Kidney epithelial cell (primary cell): ENCODE results near the gene LYPD6B. TPM values are rescaled to one million over a fixed set of nuclear protein-coding genes. Genes with fewer than 3 reads are reported as not detected.
A peak's percentile ranks its signal among the peaks of the same experiment; 100 is the strongest.

Experiments used
- DNase-seq: peaks from one replicate; pipeline ENCODE4 v3.0.0-alpha.2; 2010; ENCODE audit warnings: low read depth
- H3K27me3 ChIP-seq: 2 replicates; pipeline ENCODE4 v1.6.0; 2011; ENCODE audit warnings: low read length; ENCODE audit not compliant: control insufficient read depth, insufficient read depth
- H3K36me3 ChIP-seq: 2 replicates; pipeline ENCODE4 v1.5.1; 2011; ENCODE audit warnings: low read length; ENCODE audit not compliant: control insufficient read depth, insufficient read depth
- H3K4me3 ChIP-seq: 2 replicates; pipeline ENCODE4 v1.5.1; 2011; ENCODE audit warnings: low read depth, mild to moderate bottlenecking, control low read depth, low read length
- CTCF ChIP-seq: IDR thresholded peaks from 2 replicates; pipeline ENCODE4 v1.5.1; 2011; ENCODE audit warnings: mild to moderate bottlenecking, moderate library complexity, low read length, control low read depth, inconsistent platforms; ENCODE audit not compliant: insufficient read depth, poor library complexity, severe bottlenecking
- total RNA-seq: library from RNA; depleted of rRNA; stranded (reverse); fragments of >200 nt; gene quantifications from 2 replicates; pipeline ENCODE4 v1.2.3, GENCODE V29; 2015

Gene LYPD6B
- 1.2 and 5.3 TPM in 2 replicates for total RNA-seq

DNA sequence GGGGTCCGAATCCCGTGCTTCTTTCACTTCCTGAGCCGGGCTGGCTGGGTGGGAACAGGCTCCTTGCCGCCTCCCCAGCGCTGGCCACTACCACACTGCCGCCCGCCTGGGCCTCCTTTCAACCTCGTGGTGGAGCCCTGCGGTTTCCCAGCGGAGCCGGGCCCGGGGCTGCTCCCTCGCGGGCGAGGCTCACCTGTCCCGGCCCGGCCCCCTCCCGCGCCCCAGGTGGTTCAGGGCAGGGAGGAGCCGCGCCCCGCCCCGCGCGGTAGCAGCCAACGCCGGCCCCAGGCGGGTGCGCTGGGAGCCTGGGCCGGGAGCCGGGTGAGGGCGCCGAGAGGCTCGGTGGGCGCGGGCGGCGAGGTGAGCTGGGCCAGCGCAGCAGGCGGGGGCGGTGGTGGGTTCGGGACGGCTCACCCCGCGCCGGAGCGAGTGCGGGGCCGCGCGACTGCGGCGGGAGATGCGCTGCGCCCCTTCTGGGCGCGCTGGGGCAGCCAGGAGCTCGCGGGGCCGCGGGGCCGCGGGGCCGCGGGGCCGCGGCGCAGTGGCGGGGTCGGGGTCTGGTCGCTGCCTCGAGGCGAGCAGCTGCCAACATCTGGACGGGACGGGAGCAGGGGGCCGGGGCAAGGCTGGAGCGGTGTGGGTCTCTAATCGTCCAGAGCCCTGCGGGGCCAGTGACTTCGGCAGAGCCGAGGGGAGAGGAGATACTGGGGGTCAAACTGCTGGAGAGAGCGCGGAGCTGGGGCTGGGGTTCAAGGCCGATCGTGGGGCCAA, at the start of gene LYPD6B:
Gene LYPD6B (plus strand): TSS at position 258 of the 771 bp plus-strand sequence. CDS start 92,250 bp downstream, outside the sequence.
- Histone ChIP-seq H3K27me3 (peaks cover 5% of the 10 kb centered on the region), H3K4me3 (peak within 1 kb of the TSS; percentile 45), H3K36me3 (no peaks in the 10 kb centered on the region)
- DNase-seq = no peak
- no peak for TF ChIP-seq CTCF

DNA sequence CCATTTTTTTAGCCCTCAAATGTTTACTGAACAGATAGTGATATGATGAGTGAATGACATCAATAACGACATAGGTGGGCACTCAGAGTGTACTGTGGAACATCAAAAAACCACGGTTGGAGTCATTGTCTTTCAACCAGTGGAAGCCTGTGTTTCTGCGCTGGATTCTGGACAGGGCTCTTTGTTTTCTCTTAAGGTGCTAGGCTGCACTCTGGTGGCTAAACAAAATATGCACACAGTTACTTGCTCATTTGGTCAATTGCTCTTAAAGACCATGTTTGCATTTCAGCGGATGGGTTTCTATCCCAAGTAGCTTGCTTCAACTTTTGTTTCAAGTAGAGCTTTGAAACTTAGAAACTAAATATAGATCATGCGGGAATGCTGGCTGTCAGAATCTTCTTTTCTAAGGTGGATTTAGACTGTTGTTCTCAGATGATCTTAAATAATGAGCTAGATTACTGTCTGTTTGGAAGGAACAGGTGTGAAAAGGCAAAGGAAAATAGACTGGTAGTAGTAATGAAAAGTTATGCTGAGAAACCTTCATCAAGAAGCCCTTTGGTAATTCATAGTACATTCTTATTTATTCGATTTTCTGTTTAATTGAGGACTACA, 48.5 kb upstream of the LYPD6B start:
- Histone ChIP-seq H3K27me3 (no peaks in the 10 kb centered on the region), H3K36me3 (no peaks in the 10 kb centered on the region), H3K4me3 (no peak overlapping the region)
- peak; percentile 50 for DNase-seq
- TF ChIP-seq CTCF = peak; percentile 64

GRCh38 chr2:148990968-148991367, 47.5 kb upstream of the LYPD6B start:
- no peak for DNase-seq
- Histone ChIP-seq H3K4me3 (no peak overlapping the region), H3K27me3 (no peaks in the 10 kb centered on the region), H3K36me3 (no peaks in the 10 kb centered on the region)
- TF ChIP-seq CTCF = no peak

DNA sequence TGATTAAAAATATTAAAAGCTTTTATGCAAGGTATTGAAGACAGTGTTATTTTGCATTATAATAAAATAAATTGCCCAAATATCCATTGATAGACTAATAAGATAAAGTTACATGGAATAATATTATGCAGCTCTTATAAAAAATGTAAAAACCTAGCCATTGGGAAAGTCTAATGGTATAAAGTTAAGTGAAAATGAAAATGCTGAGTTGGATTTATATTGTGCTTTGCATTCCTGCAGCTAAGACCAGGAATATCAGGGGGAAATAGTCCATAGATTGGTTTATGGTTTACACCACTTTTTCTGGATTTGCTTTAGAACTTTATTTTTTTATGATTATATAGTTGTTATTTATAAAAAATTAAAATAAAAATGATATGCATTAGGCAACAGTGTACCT, 46.1 kb upstream of the LYPD6B start:
- H3K36me3 ChIP-seq = no peaks in the 10 kb centered on the region
- no peak overlapping the region for H3K4me3 ChIP-seq
- DNase-seq = no peak
- H3K27me3 ChIP-seq = no peaks in the 10 kb centered on the region
- no peak for TF ChIP-seq CTCF

GRCh38 chr2:148993351-148993750, 45.1 kb upstream of the LYPD6B start:
- Histone ChIP-seq H3K27me3 (no peaks in the 10 kb centered on the region), H3K4me3 (no peak overlapping the region), H3K36me3 (no peaks in the 10 kb centered on the region)
- no peak for TF ChIP-seq CTCF
- DNase-seq = no peak
